Endometrial microvascular endothelial cells (primary cell): ENCODE measurements around the gene C11orf24. TPM values are rescaled to one million over a fixed set of nuclear protein-coding genes. Genes with fewer than 3 reads are reported as not detected.

ENCODE experiments used
- in situ Hi-C: cut with HindIII; loops from 2 replicates; pipeline ENCODE4 v1.10.0; 2017; ENCODE audit warnings: low sequenced_read_pairs, low pct_unique_long_range_greater_than_20kb; ENCODE audit errors: inconsistent ontology term
- total RNA-seq: library from RNA; depleted of rRNA; stranded (reverse); fragments of >200 nt; gene quantifications from one replicate; pipeline ENCODE4 v1.2.3, GENCODE V29; 2015; ENCODE audit errors: inconsistent ontology term

The C11orf24 gene
- 38.4 TPM for total RNA-seq

GRCh38 chr11:68271781-68272608 is at the start of gene C11orf24:
TSS of gene C11orf24 (minus strand) at chr11:68271973. CDS start at chr11:68263767, 8,206 bp downstream.
- in situ Hi-C loops, result no loop called here

- in situ Hi-C loops, result no loop called here
These were observed 45.5 kb upstream of the C11orf24 start for GRCh38 chr11:68317147-68317785.

DNA sequence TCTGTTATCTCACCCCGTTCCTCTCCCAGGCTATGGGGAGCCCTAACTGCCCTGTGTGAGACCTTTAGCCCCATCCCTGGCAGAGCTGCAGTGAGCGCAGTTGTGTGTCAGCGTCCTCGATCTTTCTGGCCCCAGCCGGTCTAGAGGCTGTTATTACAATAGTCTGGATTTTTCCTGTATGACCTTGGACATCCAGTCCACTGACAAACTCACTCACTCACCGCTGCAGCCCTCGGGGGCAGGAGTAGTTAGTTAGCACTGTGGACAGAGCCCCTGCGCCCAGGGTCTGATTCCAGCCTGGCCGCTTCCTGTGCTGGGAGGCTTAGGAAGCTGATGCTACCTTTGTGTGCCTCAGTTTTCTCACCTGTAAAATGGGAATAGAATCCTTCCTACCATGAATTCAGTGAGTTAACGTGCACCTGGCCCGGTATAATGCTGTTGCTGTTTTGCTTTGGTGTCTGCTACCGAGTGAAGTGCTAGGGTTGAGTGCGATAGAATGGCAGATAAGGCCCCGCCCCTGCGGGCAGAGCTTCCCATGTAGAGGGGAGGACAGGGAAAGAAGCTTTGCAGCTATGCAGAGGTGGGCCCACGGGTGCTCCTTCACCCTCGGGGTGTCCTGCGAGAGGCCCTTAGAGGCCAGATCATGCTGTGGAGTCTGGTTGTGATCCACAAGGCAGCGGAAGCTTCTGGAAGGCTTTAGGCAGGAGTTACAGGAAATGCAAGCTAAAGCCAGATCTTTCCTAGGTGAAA is 43.6 kb upstream of the C11orf24 start:
- in situ Hi-C loops, result no loop called here

DNA sequence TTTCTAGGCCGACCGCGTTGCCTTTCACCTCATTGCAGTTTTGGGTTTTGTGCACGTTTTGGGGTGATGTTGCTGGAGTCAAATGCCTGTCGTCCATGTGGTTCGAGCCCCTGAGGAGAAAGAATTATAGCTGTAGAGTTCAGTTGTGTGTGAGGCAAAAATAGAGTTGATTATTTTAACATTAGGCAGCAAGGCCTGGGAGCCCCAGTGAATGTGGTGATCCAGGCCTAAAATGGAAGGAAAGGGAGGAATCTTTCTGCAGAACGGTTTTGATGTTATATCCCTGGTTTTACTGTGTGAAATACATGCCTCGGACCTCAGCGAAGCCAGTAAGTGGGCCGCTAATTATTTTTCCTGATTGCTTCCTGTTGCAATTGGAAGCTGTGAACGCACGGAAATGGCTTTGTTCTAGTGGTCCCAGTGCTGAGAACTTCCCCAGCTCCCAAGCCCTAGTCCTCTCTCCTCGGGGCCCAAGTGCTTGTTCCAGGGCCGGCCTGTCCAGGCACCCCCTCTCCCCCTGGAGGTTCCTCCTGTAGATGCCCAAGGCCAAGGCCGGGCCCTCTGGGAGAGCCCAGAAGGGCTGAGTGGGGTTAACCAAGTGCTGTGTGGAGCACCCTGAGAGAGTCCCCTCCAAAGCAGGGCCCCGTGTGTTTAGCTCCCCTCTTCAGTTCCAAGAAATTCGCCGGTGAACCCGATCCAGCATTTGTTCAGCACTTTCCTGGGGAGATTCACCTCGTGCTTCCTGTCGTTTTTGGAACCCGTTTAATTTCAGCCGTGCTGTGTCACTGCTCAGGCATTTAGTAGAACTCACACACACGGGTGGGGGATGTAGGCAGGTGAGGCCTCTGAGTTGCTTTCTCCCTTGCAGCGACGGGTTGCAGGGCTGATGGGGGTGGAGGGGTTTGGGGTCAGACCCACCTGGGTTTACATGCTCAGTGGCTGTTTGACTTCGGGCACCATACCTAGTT is 42.7 kb upstream of the C11orf24 start:
- in situ Hi-C loops, result no loop called here

DNA sequence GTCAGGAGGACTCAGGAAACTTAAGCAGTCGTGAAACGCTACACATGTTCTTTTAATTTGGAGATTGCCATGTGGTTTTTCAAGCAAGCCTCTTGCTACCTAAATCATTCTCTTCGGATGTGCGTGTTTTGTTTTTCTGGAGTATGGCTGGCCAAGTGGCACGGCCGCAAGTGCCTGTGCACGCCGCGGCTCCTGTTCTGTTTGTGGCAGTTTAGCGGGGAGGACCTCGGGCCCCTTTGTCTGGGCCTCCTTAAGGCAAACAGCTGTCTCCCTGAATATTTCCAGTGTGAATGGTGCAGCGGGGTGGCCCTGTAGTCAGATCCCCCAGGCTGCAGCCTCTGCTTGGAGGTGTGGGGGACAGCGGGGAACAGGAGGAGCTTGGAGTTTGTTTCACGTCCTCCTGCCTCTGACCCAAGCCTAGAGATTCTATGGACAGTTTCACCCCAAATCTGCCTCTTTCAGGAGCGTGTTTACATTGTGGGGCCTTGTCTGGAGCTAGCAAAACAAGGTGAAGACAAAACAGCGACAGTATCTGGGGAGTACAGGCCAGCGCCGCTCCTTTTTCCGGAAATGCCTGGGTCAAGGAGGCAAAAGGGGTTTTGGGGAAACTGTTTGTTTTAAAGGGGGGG is 41.9 kb upstream of the C11orf24 start:
- in situ Hi-C loops, result no loop called here

DNA sequence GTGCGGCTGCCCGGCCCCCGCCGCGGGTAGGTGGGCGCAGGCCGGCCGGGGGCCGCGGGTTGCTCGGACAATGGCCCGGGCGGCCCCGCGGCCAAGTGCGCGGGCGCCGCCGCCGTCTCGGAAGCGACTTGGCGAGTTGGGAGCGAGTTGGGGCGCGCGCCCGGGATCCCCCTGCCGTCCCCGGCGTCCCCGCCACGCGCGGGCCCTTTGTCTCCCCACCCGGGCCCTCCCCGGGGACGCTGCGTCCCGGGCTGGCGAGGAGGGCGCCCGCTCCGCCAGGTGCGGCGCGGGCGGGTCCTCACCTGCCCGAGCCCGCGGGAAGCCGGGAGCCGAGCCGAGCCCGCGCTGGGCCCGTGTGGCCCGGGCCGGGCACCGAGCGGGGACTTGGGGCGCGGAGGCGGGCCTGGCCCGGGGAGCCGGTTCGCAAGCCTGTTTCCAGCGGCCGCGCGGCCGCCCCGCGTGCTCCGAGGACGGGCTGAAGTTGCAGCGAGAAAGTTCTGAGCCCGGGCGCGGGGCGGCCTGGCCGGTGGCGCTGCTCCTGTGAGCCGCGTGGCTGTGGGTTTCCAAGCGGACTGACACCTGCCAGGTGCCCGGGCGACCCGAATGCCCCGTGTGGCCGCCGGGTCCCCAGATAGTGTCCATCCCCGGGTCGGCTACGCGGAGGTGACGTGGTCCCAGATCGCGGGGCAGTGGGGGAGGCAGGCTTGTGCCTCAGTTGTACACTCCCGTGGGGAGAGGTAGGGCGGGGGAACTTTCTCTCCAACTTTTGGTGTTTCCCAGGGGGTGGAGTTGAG is 41.2 kb upstream of the C11orf24 start:
- in situ Hi-C loops, result no loop called here

- in situ Hi-C loops, result no loop called here
These were observed 40.5 kb upstream of the C11orf24 start, which contains the start of gene LRP5 for GRCh38 chr11:68312117-68312779. TSS of gene LRP5 (plus strand) at chr11:68312591. CDS start at chr11:68312715, 124 bp downstream.

DNA sequence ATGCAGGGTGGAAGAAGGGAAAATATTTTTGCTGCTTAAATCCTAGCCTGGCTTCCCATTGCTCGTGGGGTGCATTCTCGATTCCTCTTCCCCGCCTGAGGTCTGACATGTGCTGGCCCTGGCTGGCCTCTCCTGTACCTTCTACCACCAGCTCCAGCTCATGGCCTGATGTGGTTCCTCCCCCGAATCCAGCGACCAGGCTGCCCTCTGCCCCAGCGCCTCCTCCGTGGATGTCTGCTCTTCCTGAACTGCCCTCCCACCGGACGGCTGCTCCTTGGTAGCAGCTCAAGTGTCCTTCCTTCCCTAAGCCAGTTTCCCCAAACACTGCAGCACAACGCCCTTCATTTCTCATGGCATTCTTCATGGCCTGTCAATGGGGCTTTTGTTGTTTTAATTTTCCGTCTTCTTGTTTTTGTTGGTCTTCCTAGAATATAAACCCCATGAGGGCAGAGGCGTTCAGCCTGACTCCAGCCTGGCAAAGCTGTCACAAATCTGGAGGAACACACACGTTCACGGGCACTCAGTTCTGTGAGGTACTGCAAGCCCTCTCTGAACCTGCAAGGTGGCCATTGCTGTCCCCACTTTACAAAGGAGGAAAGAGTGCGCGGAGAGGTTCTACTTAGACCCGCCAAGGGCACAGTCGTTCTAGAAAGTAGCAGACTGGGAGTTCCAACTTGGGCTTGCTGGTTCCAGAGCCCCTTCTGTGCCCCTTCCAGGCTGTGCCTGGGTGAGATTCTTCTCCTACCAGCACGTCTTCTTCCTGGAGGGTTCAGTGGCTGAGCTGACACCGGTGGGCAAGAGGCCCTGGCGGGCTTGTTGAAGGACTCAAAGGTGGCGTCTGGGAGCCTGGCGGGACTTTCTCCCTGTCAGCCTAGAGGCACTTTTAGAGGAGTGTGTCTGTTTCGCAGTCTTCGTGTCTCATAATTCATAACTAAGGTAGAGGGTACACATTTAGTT is 39.7 kb upstream of the C11orf24 start:
- in situ Hi-C loops, result no loop called here

DNA sequence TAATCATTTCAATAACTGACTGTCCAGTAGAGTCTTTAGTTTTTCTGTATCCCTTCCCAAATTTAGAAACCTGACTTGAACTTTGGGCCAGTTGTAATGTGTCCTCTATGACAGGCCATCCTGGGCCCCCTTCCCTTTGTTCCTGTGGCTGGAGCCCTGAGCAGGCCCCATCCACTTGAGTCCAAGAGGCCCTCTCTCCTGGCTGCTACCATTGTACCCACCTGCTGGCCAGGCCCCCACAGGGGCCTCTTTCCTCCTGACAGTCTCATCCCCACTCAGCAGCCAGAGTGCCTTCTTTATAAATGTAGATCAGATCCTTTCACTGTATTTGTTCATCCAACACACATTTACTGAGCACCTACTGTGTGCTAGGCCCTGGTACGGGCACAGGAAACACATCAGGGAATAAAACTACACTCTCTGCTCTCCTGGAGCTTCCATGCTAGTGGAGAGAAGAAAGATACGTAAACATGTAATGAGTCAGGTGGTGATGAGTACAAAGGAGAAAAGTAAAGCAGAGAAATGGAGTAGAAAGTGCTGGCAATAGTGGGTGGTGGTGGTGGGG is 37.9 kb upstream of the C11orf24 start:
- in situ Hi-C loops, result no loop called here

DNA sequence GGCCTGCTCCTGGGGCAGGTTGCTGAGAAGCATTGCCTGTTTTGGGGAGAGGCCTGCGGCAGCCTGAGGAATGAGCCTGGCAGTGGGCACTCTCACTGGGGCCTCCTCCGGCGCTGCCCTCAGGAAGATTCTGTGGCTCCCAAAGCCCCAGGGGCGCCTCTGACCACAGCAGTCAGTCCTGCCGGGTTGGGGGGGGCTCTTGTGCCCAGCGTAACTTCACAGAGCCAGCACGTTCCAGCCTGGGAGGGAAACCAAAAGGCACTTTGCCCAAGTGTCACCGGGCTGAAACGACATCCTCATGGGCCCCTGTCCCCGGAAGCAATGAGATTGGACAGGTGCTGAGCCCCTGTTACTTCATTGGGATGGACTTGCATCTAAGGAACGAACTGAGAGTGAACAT is 36.3 kb upstream of the C11orf24 start:
- in situ Hi-C loops, result no loop called here

DNA sequence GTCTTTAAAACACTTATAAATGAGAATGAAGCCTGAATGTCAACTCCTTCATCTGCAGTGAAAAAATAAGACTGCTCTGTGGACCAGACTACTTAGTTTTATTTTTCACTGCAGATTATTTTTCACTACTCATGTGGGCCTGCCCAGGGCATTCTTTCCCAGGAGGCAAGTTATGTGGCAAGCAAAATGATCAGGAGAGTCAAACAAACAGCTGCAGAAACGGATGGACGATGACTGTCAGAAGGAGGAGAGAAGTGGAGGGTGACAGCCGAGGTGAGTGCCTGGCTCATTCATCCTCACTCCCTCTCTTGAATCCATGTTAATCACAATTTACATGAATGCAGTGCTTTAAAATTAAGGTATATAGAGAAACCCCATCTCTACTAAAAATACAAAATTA is 34.9 kb upstream of the C11orf24 start:
- in situ Hi-C loops, result no loop called here

DNA sequence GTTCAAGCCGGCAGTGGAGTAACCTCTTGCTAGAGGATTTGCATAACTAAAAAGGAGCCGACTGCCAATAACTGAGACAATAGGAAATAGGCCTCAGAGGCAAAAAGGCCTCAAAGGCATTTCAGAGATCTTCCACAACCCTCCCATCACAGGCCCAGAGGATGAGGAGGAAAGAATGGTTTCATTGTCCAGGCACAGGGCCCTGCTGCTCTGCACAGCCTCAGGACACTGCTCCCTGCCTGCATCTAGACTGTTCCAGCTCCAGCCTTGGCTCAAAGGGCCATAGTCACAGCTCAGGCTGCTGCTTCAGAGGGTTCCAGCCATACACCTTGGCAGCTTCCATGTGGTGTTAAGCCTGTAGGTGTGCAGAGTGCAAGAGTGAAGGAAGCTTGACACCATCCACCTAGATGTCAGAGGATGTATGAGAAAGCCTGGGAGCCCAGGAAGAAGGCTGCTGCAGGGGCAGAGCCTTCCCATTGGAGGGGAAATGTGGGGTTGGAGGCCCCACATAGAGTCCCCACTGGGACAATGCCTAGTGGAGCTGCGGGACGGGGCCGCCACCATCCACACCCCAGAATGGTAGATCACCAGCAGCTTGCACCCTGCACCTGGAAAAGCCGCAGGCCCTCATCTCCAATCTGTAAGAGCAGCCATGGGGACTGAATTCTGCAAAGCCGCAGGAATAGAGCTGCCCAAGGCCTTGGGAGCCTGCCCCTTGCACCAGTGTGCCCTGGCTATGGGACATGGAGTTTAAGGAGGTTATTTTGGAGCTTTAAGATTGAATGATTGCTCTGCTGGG is 32.4 kb upstream of the C11orf24 start:
- in situ Hi-C loops, result no loop called here

DNA sequence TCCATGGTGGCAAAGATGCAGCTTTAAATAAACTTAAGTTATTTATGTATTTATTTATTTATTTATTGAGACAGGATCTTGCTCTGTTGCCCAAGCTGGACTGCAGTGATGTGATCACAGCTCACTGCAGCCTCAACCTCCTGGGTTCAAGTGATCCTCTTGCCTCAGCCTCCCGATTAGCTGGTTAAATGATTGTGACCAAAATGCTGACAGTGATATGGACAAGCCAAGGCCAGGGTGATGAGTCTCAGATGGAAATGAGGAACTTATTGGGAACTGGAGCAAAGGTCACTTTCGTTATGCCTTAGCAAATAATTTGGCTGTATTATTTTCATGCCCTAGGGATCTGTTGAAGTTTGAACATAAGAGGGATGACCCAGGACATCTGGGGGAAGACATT is 31.3 kb upstream of the C11orf24 start:
- in situ Hi-C loops, result no loop called here

- in situ Hi-C loops, result no loop called here
These were observed 30.9 kb upstream of the C11orf24 start for GRCh38 chr11:68302670-68303069.

DNA sequence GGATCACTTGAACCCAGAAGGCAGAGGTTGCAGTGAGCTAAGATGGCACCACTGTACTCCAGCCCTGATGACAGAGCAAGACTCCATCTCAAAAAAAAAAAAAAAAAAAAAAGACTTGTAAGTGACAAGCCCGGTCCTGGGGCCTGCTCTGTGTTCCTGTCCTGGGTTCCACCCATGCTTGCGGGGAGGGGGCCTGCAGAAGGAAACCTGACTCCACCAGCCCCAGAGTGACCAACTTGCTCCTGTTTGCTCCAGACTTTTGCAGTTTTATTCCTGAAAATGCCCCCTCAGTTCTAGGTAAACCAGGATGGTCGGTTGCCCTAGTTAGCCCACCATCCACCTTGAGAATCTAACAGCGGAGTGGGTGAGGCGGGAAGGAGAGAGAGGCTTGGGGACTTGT is 30.5 kb upstream of the C11orf24 start:
- in situ Hi-C loops, result no loop called here
